ENCODE results near the gene INPP4A.

- TF ChIP-seq, protein P1, sequence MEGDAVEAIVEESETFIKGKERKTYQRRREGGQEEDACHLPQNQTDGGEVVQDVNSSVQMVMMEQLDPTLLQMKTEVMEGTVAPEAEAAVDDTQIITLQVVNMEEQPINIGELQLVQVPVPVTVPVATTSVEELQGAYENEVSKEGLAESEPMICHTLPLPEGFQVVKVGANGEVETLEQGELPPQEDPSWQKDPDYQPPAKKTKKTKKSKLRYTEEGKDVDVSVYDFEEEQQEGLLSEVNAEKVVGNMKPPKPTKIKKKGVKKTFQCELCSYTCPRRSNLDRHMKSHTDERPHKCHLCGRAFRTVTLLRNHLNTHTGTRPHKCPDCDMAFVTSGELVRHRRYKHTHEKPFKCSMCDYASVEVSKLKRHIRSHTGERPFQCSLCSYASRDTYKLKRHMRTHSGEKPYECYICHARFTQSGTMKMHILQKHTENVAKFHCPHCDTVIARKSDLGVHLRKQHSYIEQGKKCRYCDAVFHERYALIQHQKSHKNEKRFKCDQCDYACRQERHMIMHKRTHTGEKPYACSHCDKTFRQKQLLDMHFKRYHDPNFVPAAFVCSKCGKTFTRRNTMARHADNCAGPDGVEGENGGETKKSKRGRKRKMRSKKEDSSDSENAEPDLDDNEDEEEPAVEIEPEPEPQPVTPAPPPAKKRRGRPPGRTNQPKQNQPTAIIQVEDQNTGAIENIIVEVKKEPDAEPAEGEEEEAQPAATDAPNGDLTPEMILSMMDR (IDR thresholded peaks at IDR 0.05) = no peak
- TF ChIP-seq POLR2AphosphoS5 (IDR thresholded peaks at IDR 0.05) (no peak), POLR2A (IDR thresholded peaks at IDR 0.05) (no peak), EP300 (IDR thresholded peaks at IDR 0.05; ENCODE audit: low read depth) (no peak)
These were observed 116.4 kb downstream of the INPP4A start for GRCh38 chr2:98561018-98561417.
